K562 (cell line): ENCODE results near the gene ZNF665. TPM values are rescaled to one million over a fixed set of nuclear protein-coding genes. Genes with fewer than 3 reads are reported as not detected.

Experiments used
- ASH1L ChIP-seq: fragments of 450-650 bp; IDR thresholded peaks from 2 replicates; pipeline ENCODE4 v1.6.1; 2018; ENCODE audit warnings: borderline replicate concordance, mild to moderate bottlenecking, low read depth; ENCODE audit not compliant: partially characterized antibody
- BDP1 ChIP-seq: IDR thresholded peaks from 3 replicates; pipeline ENCODE4 v1.6.1; 2011; ENCODE audit not compliant: insufficient read length, insufficient read depth
- CREB1 ChIP-seq, 2 experiments: sonication (generic) in 1 of 2; formaldehyde crosslinking in 1 of 2; IDR thresholded peaks; 2 replicates each; pipeline versions ENCODE4 v1.6.1 to v1.8.0; 2012 to 2022; ENCODE audit warnings: inconsistent platforms in 1 of 2, mild to moderate bottlenecking in 1 of 2, missing genetic modification reagents in 1 of 2, moderate library complexity in 1 of 2
- EGR1 ChIP-seq: fragments of 450-650 bp; conservative IDR thresholded peaks from 2 replicates; pipeline ENCODE4 v1.6.1; 2017; ENCODE audit warnings: mild to moderate bottlenecking
- FOXP4 ChIP-seq: sonication (generic); formaldehyde crosslinking; IDR thresholded peaks from 2 replicates; pipeline ENCODE4 v1.8.0; 2022; ENCODE audit warnings: mild to moderate bottlenecking, missing genetic modification reagents, borderline replicate concordance
- GABPB1 ChIP-seq: sonication (generic); formaldehyde crosslinking; IDR thresholded peaks from 2 replicates; pipeline ENCODE4 v1.8.0; 2022; ENCODE audit warnings: mild to moderate bottlenecking, missing genetic modification reagents
- HDAC1 ChIP-seq, 2 experiments: fragments of 450-650 bp; IDR thresholded peaks; 2 replicates each; pipeline ENCODE4 v1.6.1; 2016 to 2017; ENCODE audit warnings: inconsistent platforms in 1 of 2, mild to moderate bottlenecking in 1 of 2, moderate library complexity in 1 of 2
- HOXB6 ChIP-seq: fragments of 250-450 bp; sonication (Bioruptor Pico); IDR thresholded peaks from 2 replicates; pipeline ENCODE4 v1.5.1; 2022; ENCODE audit warnings: mild to moderate bottlenecking, borderline replicate concordance
- KHSRP ChIP-seq: fragments of 450-650 bp; IDR thresholded peaks from 2 replicates; pipeline ENCODE4 v1.6.1; 2017
- NFIX ChIP-seq: fragments of 250-450 bp; sonication (Bioruptor Pico); IDR thresholded peaks from 2 replicates; pipeline ENCODE4 v1.4.0; 2020; ENCODE audit warnings: low read depth, mild to moderate bottlenecking, moderate library complexity
- NR4A1 ChIP-seq, 2 experiments: fragments of 250-450 bp in 1 of 2; fragments of 450-650 bp in 1 of 2; sonication (Bioruptor Pico) in 1 of 2; IDR thresholded peaks; 2 replicates each; pipeline versions ENCODE4 v1.4.0 to v1.6.1; 2016 to 2020; ENCODE audit warnings: mild to moderate bottlenecking in 2 of 2, missing compliant biosample characterization in 1 of 2, missing genetic modification characterization in 1 of 2, moderate library complexity in 1 of 2
- POLR2B ChIP-seq: fragments of 450-650 bp; IDR thresholded peaks from 2 replicates; pipeline ENCODE4 v1.6.1; 2018; ENCODE audit warnings: low read depth; ENCODE audit not compliant: partially characterized antibody
- PTBP1 ChIP-seq: fragments of 200-400 bp; formaldehyde crosslinking; IDR thresholded peaks from 2 replicates; pipeline ENCODE4 v1.6.1; 2017; ENCODE audit warnings: low read depth, low read length
- RBM15 ChIP-seq: fragments of 200-400 bp; formaldehyde crosslinking; IDR thresholded peaks from 2 replicates; pipeline ENCODE4 v1.6.1; 2018; ENCODE audit warnings: mild to moderate bottlenecking, low read length, moderate library complexity; ENCODE audit not compliant: insufficient read depth
- TCFL5 ChIP-seq: fragments of 250-450 bp; sonication (Bioruptor Pico); conservative IDR thresholded peaks from 2 replicates; pipeline ENCODE4 v1.6.1; 2021; ENCODE audit warnings: mild to moderate bottlenecking, moderate library complexity, matching md5 sums
- THRA ChIP-seq: fragments of 450-650 bp; IDR thresholded peaks from 2 replicates; pipeline ENCODE4 v1.6.1; 2017; ENCODE audit warnings: mild to moderate bottlenecking, moderate library complexity
- UBTF ChIP-seq, 2 experiments: IDR thresholded peaks; 2 replicates each; pipeline ENCODE4 v1.6.1; 2012; ENCODE audit warnings: improper control_type of control experiment in 2 of 2, low read depth in 2 of 2, low read length in 2 of 2, borderline replicate concordance in 1 of 2
- ZC3H11A ChIP-seq: IDR thresholded peaks from 2 replicates; pipeline ENCODE4 v1.6.1; 2012; ENCODE audit warnings: low read depth, low read length, improper control_type of control experiment
- ZNF184 ChIP-seq: sonication (generic); formaldehyde crosslinking; IDR thresholded peaks from 2 replicates; pipeline ENCODE4 v1.5.0; 2020; ENCODE audit warnings: missing genetic modification reagents
- ZNF277 ChIP-seq: fragments of 250-450 bp; sonication (Bioruptor Pico); IDR thresholded peaks from 2 replicates; pipeline ENCODE4 v1.8.0; 2022; ENCODE audit warnings: inconsistent platforms, mild to moderate bottlenecking, moderate library complexity, borderline replicate concordance
- ZNF696 ChIP-seq: fragments of 250-450 bp; sonication (Bioruptor Pico); conservative IDR thresholded peaks from 2 replicates; pipeline ENCODE4 v1.4.0; 2020; ENCODE audit warnings: mild to moderate bottlenecking, moderate library complexity
- ZNF778 ChIP-seq: fragments of 450-650 bp; formaldehyde crosslinking; IDR thresholded peaks from 2 replicates; pipeline ENCODE4 v1.4.0; 2020; ENCODE audit warnings: mild to moderate bottlenecking, moderate library complexity
- ZNF785 ChIP-seq: fragments of 250-450 bp; sonication (Bioruptor Pico); IDR thresholded peaks from 2 replicates; pipeline ENCODE4 v1.4.0; 2020; ENCODE audit warnings: mild to moderate bottlenecking
- polyA plus RNA-seq, 8 experiments: library from polyadenylated mRNA; depleted of rRNA in 4 of 8; stranded (reverse) in 5 of 8; unstranded in 3 of 8; fragments of >200 nt; fragmentation: Nextera tagmentation in 2 of 8; fragmentation: Illumina TruSeq in 1 of 8; extraction: Ambion mirVana in 2 of 8; extraction: Trizol in 1 of 8; gene quantifications; 2 replicates each; pipeline versions ENCODE4 v1.2.1 to v1.2.3, GENCODE V29; 2011 to 2014; ENCODE audit warnings: inconsistent platforms in 1 of 8, missing spikeins in 1 of 8
- total RNA-seq, 7 experiments: library from RNA; depleted of rRNA in 6 of 7; stranded (reverse); fragments of >200 nt in 6 of 7; fragmentation: Illumina TruSeq in 2 of 7; extraction: Trizol in 2 of 7; gene quantifications; 2 replicates each; pipeline versions ENCODE4 v1.2.1 to v1.2.3, GENCODE V29; 2011 to 2021; ENCODE audit warnings: low replicate concordance in 1 of 7

ZNF665 gene
- total and polyA plus RNA-seq, 9 of the 15 experiments (the other 6 are each of a cell fraction or from before 2014, with no cell fraction given): 1.9 to 7.6 (median 2.8) TPM

GRCh38 chr19:53161123-53161522, 32.0 kb downstream of the ZNF665 start (continued):
- no peak for TF ChIP-seq ZNF277 (CRISPR knock-in tag)
- no peak for TF ChIP-seq BDP1
- TF ChIP-seq NR4A1 (CRISPR knock-in tag; IDR thresholded peaks at IDR 0.05): no peak
- no peak for TF ChIP-seq NR4A1 (tag; IDR thresholded peaks at IDR 0.05)
- no peak for TF ChIP-seq ZNF696
- TF ChIP-seq EGR1: no peak
- TF ChIP-seq RBM15: no peak
- no peak for TF ChIP-seq FOXP4 (CRISPR knock-in tag)
- no peak for TF ChIP-seq GABPB1 (CRISPR knock-in tag)
- TF ChIP-seq PTBP1: no peak
- no peak for TF ChIP-seq ASH1L
- peak; percentile 77 for TF ChIP-seq KHSRP
- peak in 1 of 2 experiments; percentile 85; a peak in 2 of 4 replicates for TF ChIP-seq HDAC1 (IDR thresholded peaks at IDR 0.05)
- no peak for TF ChIP-seq ZNF184
- no peak for TF ChIP-seq ZNF778 (CRISPR knock-in tag)
- no peak for TF ChIP-seq POLR2B
- no peak for TF ChIP-seq HOXB6 (CRISPR knock-in tag)
- no peak for TF ChIP-seq ZNF785 (CRISPR knock-in tag)
- TF ChIP-seq ZC3H11A: no peak
- no peak for TF ChIP-seq UBTF (IDR thresholded peaks at IDR 0.05; ENCODE audit: borderline replicate concordance in 1 of 2, low read depth in 2 of 2, low read length in 2 of 2)
- no peak for TF ChIP-seq CREB1 (IDR thresholded peaks at IDR 0.05)
- TF ChIP-seq CREB1 (CRISPR knock-in tag; IDR thresholded peaks at IDR 0.05): no peak
- TF ChIP-seq NFIX: no peak
- TF ChIP-seq THRA: no peak
- TF ChIP-seq TCFL5 (CRISPR knock-in tag): no peak
